B cell (primary cell): ENCODE results near the gene GRB10. TPM values are rescaled to one million over a fixed set of nuclear protein-coding genes. Genes with fewer than 3 reads are reported as not detected.

Source experiments
- ATAC-seq: fragments of 200-7000 bp; cut with Tn5 transposase; one replicate; pipeline ENCODE4 v1.10.0; 2021; ENCODE audit warnings: low read depth, mild to moderate bottlenecking, moderate number of reproducible peaks, moderate library complexity
- CTCF ChIA-PET: fragments of 350-600 bp; sonication (Branson Sonifier 250); formaldehyde crosslinking; loops from one replicate; lab custom pipeline; 2021; ENCODE audit warnings: antibody characterized with exemption, inconsistent platforms; lab: Charles Lee
- POLR2A ChIA-PET: fragments of 350-600 bp; sonication (Branson Sonifier 250); formaldehyde crosslinking; loops from one replicate; lab custom pipeline; 2021; ENCODE audit warnings: antibody characterized with exemption; lab: Charles Lee
- DNase-seq: peaks from one replicate; pipeline ENCODE4 v3.0.0; 2013
- H2AFZ ChIP-seq: 2 replicates; pipeline ENCODE4 v1.6.1; 2012; ENCODE audit warnings: mild to moderate bottlenecking, low read depth, low read length; ENCODE audit not compliant: insufficient read depth, poor library complexity, severe bottlenecking
- H3K27ac ChIP-seq, 2 donors: 1 replicate in 1 of 2; 2 replicates in 1 of 2; pipeline ENCODE4 v1.5.1; 2012 to 2013; ENCODE audit warnings: low read length in 2 of 2, mild to moderate bottlenecking in 2 of 2, moderate library complexity in 1 of 2
- H3K27me3 ChIP-seq, 4 experiments: fragments of 200-600 bp in 1 of 4; sonication (generic) in 1 of 4; replicated peaks in 1 of 4; 1 replicate in 2 of 4; 2 replicates in 2 of 4; pipeline versions ENCODE4 v1.6.1 to v1.7.0; 2013 to 2016; ENCODE audit warnings: low read length in 3 of 4, mild to moderate bottlenecking in 2 of 4, mixed read lengths in 1 of 4, moderate library complexity in 1 of 4; ENCODE audit not compliant: insufficient read depth in 4 of 4, control insufficient read depth in 3 of 4; ENCODE audit errors: control extremely low read depth in 1 of 4
- H3K36me3 ChIP-seq, 2 experiments: replicated peaks in 1 of 2; 1 replicate in 1 of 2; 2 replicates in 1 of 2; pipeline versions ENCODE4 v1.6.1 to v1.7.1; 2013; ENCODE audit warnings: low read length in 1 of 2; ENCODE audit not compliant: insufficient read depth in 2 of 2, control insufficient read depth in 1 of 2; ENCODE audit errors: control extremely low read depth in 1 of 2, extremely low read depth in 1 of 2
- H3K4me1 ChIP-seq, 2 donors: fragments of 200-600 bp in 1 of 2; sonication (generic) in 1 of 2; 1 replicate in 1 of 2; 2 replicates in 1 of 2; pipeline versions ENCODE4 v1.5.1 to v1.6.1; 2013 to 2017; ENCODE audit warnings: low read length in 2 of 2; ENCODE audit not compliant: control insufficient read depth in 2 of 2, insufficient read depth in 2 of 2
- H3K4me2 ChIP-seq: replicated peaks from 2 replicates; pipeline ENCODE3; 2012; ENCODE audit warnings: mild to moderate bottlenecking, low read depth, low read length; ENCODE audit not compliant: poor library complexity, severe bottlenecking
- H3K4me3 ChIP-seq, 5 experiments: fragments of 200-600 bp in 1 of 5; sonication (generic) in 1 of 5; 1 replicate in 3 of 5; 2 replicates in 2 of 5; pipeline versions ENCODE4 v1.5.1 to v1.7.0; 2011 to 2016; ENCODE audit warnings: low read length in 4 of 5, mild to moderate bottlenecking in 4 of 5, low read depth in 2 of 5, control low read depth in 1 of 5, moderate library complexity in 1 of 5; ENCODE audit not compliant: insufficient read depth in 1 of 5; ENCODE audit errors: control extremely low read depth in 1 of 5, extremely low read depth in 1 of 5
- H3K79me2 ChIP-seq: fragments of 200-600 bp; sonication (generic); one replicate; pipeline ENCODE4 v1.6.0; 2016; ENCODE audit warnings: low read length; ENCODE audit not compliant: control insufficient read depth, insufficient read depth
- H3K9ac ChIP-seq: fragments of 200-600 bp; sonication (generic); 2 replicates; pipeline ENCODE4 v1.6.1; 2017; ENCODE audit warnings: mild to moderate bottlenecking, low read length, moderate library complexity
- H3K9me3 ChIP-seq, 3 donors: one replicate each; pipeline versions ENCODE4 v1.6.1 to v1.7.1; 2013; ENCODE audit warnings: low read length in 2 of 3; ENCODE audit not compliant: control insufficient read depth in 2 of 3, insufficient read depth in 1 of 3; ENCODE audit errors: control extremely low read depth in 1 of 3
- H4K20me1 ChIP-seq: 2 replicates; pipeline ENCODE4 v1.6.0; 2012; ENCODE audit warnings: mild to moderate bottlenecking, low read length; ENCODE audit not compliant: insufficient read depth, control insufficient read depth, poor library complexity, severe bottlenecking
- H3K27ac Mint-ChIP-seq: one replicate; pipeline ENCODE4 v1.8.0; 2021; ENCODE audit warnings: mixed read lengths
- H3K27me3 Mint-ChIP-seq: one replicate; pipeline ENCODE4 v1.8.0; 2021; ENCODE audit warnings: mixed read lengths
- H3K4me1 Mint-ChIP-seq: one replicate; pipeline ENCODE4 v1.8.0; 2021; ENCODE audit warnings: mixed read lengths
- H3K4me3 Mint-ChIP-seq: one replicate; pipeline ENCODE4 v1.8.0; 2021; ENCODE audit warnings: mixed read lengths
- H3K9me3 Mint-ChIP-seq: one replicate; pipeline ENCODE4 v1.8.0; 2022; ENCODE audit warnings: mixed read lengths; ENCODE audit not compliant: insufficient read depth
- CTCF ChIP-seq: fragments of 200-600 bp; IDR thresholded peaks from one replicate; pipeline ENCODE4 v1.8.0; 2022; ENCODE audit warnings: antibody characterized with exemption, mild to moderate bottlenecking
- EZH2 ChIP-seq: IDR thresholded peaks from 2 replicates; pipeline ENCODE4 v1.6.1; 2012; ENCODE audit warnings: borderline replicate concordance, low read depth, mild to moderate bottlenecking, moderate library complexity, low read length; ENCODE audit not compliant: insufficient read depth, poor library complexity, severe bottlenecking
- WGBS: methylation state at CpG from one replicate; pipeline ENCODE4 v1.1.5; 2013; ENCODE audit warnings: missing lambda C conversion rate; ENCODE audit not compliant: insufficient coverage; 5-methylcytosine and 5-hydroxymethylcytosine counted together
- intact Hi-C: fragments of 100-400 bp; cut with micrococcal nuclease; formaldehyde crosslinking; loops from one replicate; pipeline ENCODE4 v1.10.0; 2022
- polyA plus RNA-seq: library from polyadenylated mRNA; depleted of rRNA; stranded (reverse); fragments of >200 nt; gene quantifications from 2 replicates; pipeline ENCODE4 v1.2.3, GENCODE V29; 2012
- total RNA-seq, 2 donors: library from RNA; stranded (reverse); fragments of 120-200 nt in 1 of 2; gene quantifications; 1 replicate in 1 of 2; 2 replicates in 1 of 2; pipeline versions ENCODE4 v1.2.3 to v1.2.4, GENCODE V29; 2013 to 2022

Gene GRB10
- total and polyA plus RNA-seq, 2 donors (not counting 1 experiment from before 2014, with no cell fraction given) = 0.04 TPM; not detected in 1

DNA sequence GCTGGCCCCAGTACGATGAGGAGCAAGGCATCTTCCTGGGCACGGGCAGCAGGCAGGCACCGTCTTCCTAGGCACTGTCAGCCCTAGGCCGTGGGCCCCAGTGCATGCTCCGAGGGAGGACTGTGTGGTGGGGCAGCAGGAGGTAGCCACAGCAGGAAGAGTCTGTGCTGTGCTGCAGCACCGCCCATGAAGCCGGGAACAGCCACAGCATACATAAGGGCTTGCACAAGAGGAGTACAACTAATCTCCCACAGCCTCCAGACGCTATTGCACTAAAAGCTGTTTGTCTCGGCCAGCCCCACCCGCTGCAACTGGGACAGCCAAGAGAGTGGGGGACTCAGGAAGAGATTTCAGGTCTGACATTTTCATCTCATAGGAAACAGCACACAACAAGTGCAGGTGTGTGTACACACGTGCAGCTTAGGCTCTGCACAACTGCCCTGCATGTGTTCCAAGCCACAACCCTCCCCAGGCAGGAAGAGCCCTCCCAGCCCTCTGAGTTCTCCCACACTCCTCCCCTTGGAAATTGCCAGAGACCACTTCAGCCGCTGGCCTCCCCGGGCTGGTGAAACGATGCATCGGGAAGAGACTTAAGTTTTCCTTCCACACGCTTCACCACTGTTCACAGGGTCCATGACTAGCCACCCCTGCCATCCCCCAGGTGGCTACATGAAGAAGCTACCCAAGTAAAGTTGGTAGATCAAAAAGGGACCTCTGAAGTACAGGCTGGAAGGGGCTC is 129.4 kb downstream of the GRB10 start:
- Histone ChIP-seq H3K79me2 (no peaks in the 10 kb centered on the region), H3K9me3 (no peaks in the 10 kb centered on the region), H3K36me3 (no peaks in the 10 kb centered on the region), H4K20me1 (no peaks in the 10 kb centered on the region), H2AFZ (no peak overlapping the region), H3K9ac (no peak overlapping the region), H3K4me3 (no peak overlapping the region), H3K27me3 (peaks cover 0 to 3% (median 0%) of the 10 kb centered on the region in 4 experiments), H3K27ac (no peak overlapping the region), H3K4me1 (no peaks in the 10 kb centered on the region), H3K4me2 (no peak overlapping the region)
- Mint-ChIP-seq H3K27me3 (peaks cover 12% of the 10 kb centered on the region), H3K4me1 (peaks cover 7% of the 10 kb centered on the region), H3K27ac (no peak overlapping the region), H3K9me3 (no peaks in the 10 kb centered on the region), H3K4me3 (no peak overlapping the region)
- TF ChIP-seq CTCF (no peak), EZH2 (no peak)
- 87% methylated on average over 14 of the region's 16 CpGs for WGBS
- ATAC-seq (no peak), DNase-seq (no peak)
- CTCF ChIA-PET = no interaction called here
- POLR2A ChIA-PET = no interaction called here
- intact Hi-C loops = no loop called here

DNA sequence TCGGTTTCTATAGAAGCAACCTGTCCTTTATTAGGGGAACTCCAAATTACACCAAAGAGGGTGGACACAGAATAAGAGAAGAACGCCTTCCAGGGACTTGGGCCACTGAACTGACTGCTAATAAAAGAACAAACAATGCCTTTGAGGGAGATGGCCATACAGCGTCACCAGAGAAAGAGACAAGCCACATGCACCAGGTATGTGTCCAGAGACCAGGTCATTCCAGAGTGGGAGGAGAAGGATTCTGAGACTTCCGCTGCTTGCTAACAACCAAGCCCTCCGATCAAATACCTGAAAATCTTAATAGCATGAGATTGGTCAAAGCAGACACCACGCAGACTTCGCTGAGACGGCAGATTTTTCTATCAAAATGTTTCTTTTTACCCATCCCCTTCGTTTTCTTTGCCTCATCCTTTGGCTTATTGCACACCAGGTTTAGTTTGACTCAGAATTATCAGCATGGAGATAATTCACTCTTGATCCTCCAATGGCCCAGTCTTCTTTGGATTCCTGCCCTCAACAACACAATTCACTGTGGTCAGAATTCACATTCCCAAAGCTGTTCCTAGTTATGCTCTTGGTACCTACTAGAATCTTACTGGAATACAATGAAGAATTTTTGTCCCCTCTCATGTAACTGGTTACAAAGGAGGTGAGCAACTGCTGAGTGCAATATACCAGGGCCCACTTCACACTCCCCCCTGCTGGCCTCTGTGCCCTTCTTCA is 130.1 kb downstream of the GRB10 start:
- Histone ChIP-seq H3K4me3 (no peak overlapping the region), H3K27ac (no peak overlapping the region), H3K36me3 (no peaks in the 10 kb centered on the region), H3K27me3 (peaks cover 0 to 3% (median 0%) of the 10 kb centered on the region in 4 experiments), H3K4me1 (no peaks in the 10 kb centered on the region), H3K4me2 (no peak overlapping the region), H3K79me2 (no peaks in the 10 kb centered on the region), H3K9ac (no peak overlapping the region), H4K20me1 (no peaks in the 10 kb centered on the region), H2AFZ (no peak overlapping the region), H3K9me3 (no peaks in the 10 kb centered on the region)
- Mint-ChIP-seq H3K9me3 (no peaks in the 10 kb centered on the region), H3K4me3 (no peak overlapping the region), H3K27me3 (peaks cover 12% of the 10 kb centered on the region), H3K27ac (no peak overlapping the region), H3K4me1 (peaks cover 7% of the 10 kb centered on the region)
- TF ChIP-seq CTCF (no peak), EZH2 (no peak)
- WGBS = 89% methylated on average over 8 of the region's 9 CpGs
- intact Hi-C loops = no loop called here
- DNase-seq (no peak), ATAC-seq (no peak)
- ChIA-PET POLR2A (no interaction called here), CTCF (no interaction called here)
